ENCODE measurements around the gene UBXN1.
"Not testable (repeated sequence)": the region's sequence is repeated elsewhere in the genome, so short reads cannot be mapped to it uniquely, and the experiment has no call there.

UBXN1 gene

GRCh38 chr11:62702246-62702645 lies 23.4 kb upstream of the UBXN1 start:
- no peak for TF ChIP-seq CTCF (IDR thresholded peaks at IDR 0.05; ENCODE audit: borderline replicate concordance, insufficient read depth, low read depth, low read length)
- H3K4me3 ChIP-seq (ENCODE audit: low read depth, low read length) = no peak overlapping the region

- TF ChIP-seq CTCF (IDR thresholded peaks at IDR 0.05; ENCODE audit: borderline replicate concordance, insufficient read depth, low read depth, low read length) = peak; percentile 84
- no peak overlapping the region for H3K4me3 ChIP-seq (ENCODE audit: low read depth, low read length)
Observed at GRCh38 chr11:62694455-62695167, 15.7 kb upstream of the UBXN1 start.

- not testable (repeated sequence) for H3K4me3 ChIP-seq (ENCODE audit: low read depth, low read length)
Observed at GRCh38 chr11:62693624-62694023, 14.8 kb upstream of the UBXN1 start.

GRCh38 chr11:62689421-62690183 lies 10.7 kb upstream of the UBXN1 start, which contains the start of gene LRRN4CL:
TSS of gene LRRN4CL (minus strand) at chr11:62689530. CDS start at chr11:62688508, 1,022 bp downstream.
- no peak within 1 kb of the TSS for H3K4me3 ChIP-seq (ENCODE audit: low read depth, low read length)
- TF ChIP-seq CTCF (IDR thresholded peaks at IDR 0.05; ENCODE audit: borderline replicate concordance, insufficient read depth, low read depth, low read length) = no peak

- no peak overlapping the region for H3K4me3 ChIP-seq (ENCODE audit: low read depth, low read length)
- TF ChIP-seq CTCF (IDR thresholded peaks at IDR 0.05; ENCODE audit: borderline replicate concordance, insufficient read depth, low read depth, low read length) = no peak
Observed at GRCh38 chr11:62688491-62688890, 9.6 kb upstream of the UBXN1 start.

- TF ChIP-seq CTCF (IDR thresholded peaks at IDR 0.05; ENCODE audit: borderline replicate concordance, insufficient read depth, low read depth, low read length) = no peak
- no peak overlapping the region for H3K4me3 ChIP-seq (ENCODE audit: low read depth, low read length)
Observed at GRCh38 chr11:62687508-62688396, 8.9 kb upstream of the UBXN1 start.

GRCh38 chr11:62682518-62682917 lies 3.6 kb upstream of the UBXN1 start:
- no peak overlapping the region for H3K4me3 ChIP-seq (ENCODE audit: low read depth, low read length)
- TF ChIP-seq CTCF (IDR thresholded peaks at IDR 0.05; ENCODE audit: borderline replicate concordance, insufficient read depth, low read depth, low read length) = no peak

Data from GM12875 (cell line).